Neural cell (in vitro differentiated cells): ENCODE results near the gene HSD17B14.
"Not testable (repeated sequence)": the region's sequence is repeated elsewhere in the genome, so short reads cannot be mapped to it uniquely, and the experiment has no call there.

Experiments used
- CTCF ChIP-seq: fragments of 450-650 bp; IDR thresholded peaks from 2 replicates; pipeline ENCODE4 v1.5.1; 2014; ENCODE audit warnings: antibody characterized with exemption, mild to moderate bottlenecking, moderate library complexity; ENCODE audit not compliant: poor library complexity, severe bottlenecking
- EP300 ChIP-seq: fragments of 450-650 bp; conservative IDR thresholded peaks from 2 replicates; pipeline ENCODE4 v1.6.1; 2014; ENCODE audit warnings: antibody characterized with exemption, mild to moderate bottlenecking, moderate library complexity; ENCODE audit not compliant: poor library complexity, severe bottlenecking
- POLR2AphosphoS5 ChIP-seq: IDR thresholded peaks from 2 replicates; pipeline ENCODE4 v1.6.1; 2012
- REST ChIP-seq: IDR thresholded peaks from 2 replicates; pipeline ENCODE4 v1.6.1; 2012; ENCODE audit warnings: borderline replicate concordance
- SMC3 ChIP-seq: fragments of 450-650 bp; conservative IDR thresholded peaks from 2 replicates; pipeline ENCODE4 v1.6.1; 2014; ENCODE audit warnings: antibody characterized with exemption, mild to moderate bottlenecking, moderate library complexity; ENCODE audit not compliant: poor library complexity
- TAF1 ChIP-seq: IDR thresholded peaks from 2 replicates; pipeline ENCODE4 v1.6.1; 2012; ENCODE audit warnings: low read depth

- not testable (repeated sequence) for TF ChIP-seq SMC3, CTCF, REST, TAF1
- TF ChIP-seq POLR2AphosphoS5: peak; percentile 23
- peak; percentile 48 for TF ChIP-seq EP300
Observed at GRCh38 chr19:48876043-48876981, 40.0 kb upstream of the HSD17B14 start.
